ENCODE measurements around the gene BCAT1.
"Not testable (repeated sequence)": the region's sequence is repeated elsewhere in the genome, so short reads cannot be mapped to it uniquely, and the experiment has no call there.

BCAT1 gene

GRCh38 chr12:24937553-24938244 lies 11.2 kb downstream of the BCAT1 start:
- DNase-seq (ENCODE audit: low read depth) = no peak
- no peak overlapping the region for H3K4me3 ChIP-seq (ENCODE audit: low read length)
- no peak for TF ChIP-seq CTCF (conservative IDR thresholded peaks at IDR 0.05; ENCODE audit: low read length)

GRCh38 chr12:24933694-24934407 lies 15.1 kb downstream of the BCAT1 start:
- no peak overlapping the region for H3K4me3 ChIP-seq (ENCODE audit: low read length)
- no peak for TF ChIP-seq CTCF (conservative IDR thresholded peaks at IDR 0.05; ENCODE audit: low read length)
- DNase-seq (ENCODE audit: low read depth) = no peak

GRCh38 chr12:24931666-24932405 lies 17.1 kb downstream of the BCAT1 start:
- no peak for TF ChIP-seq CTCF (conservative IDR thresholded peaks at IDR 0.05; ENCODE audit: low read length)
- no peak for DNase-seq (ENCODE audit: low read depth)
- no peak overlapping the region for H3K4me3 ChIP-seq (ENCODE audit: low read length)

GRCh38 chr12:24929953-24930352 lies 18.9 kb downstream of the BCAT1 start:
- no peak overlapping the region for H3K4me3 ChIP-seq (ENCODE audit: low read length)
- no peak for TF ChIP-seq CTCF (conservative IDR thresholded peaks at IDR 0.05; ENCODE audit: low read length)
- DNase-seq (ENCODE audit: low read depth) = no peak

- DNase-seq (ENCODE audit: low read depth); H3K4me3 ChIP-seq (ENCODE audit: low read length): not testable (repeated sequence)
These were observed 20.2 kb downstream of the BCAT1 start for GRCh38 chr12:24928533-24929306.

- no peak for DNase-seq (ENCODE audit: low read depth)
- TF ChIP-seq CTCF (conservative IDR thresholded peaks at IDR 0.05; ENCODE audit: low read length) = no peak
These were observed 20.8 kb downstream of the BCAT1 start for GRCh38 chr12:24928131-24928530.

GRCh38 chr12:24926080-24926479 lies 22.8 kb downstream of the BCAT1 start:
- DNase-seq (ENCODE audit: low read depth); H3K4me3 ChIP-seq (ENCODE audit: low read length): not testable (repeated sequence)

More at GRCh38 chr12:24928131-24928530, 20.8 kb downstream of the BCAT1 start:
- no peak overlapping the region for H3K4me3 ChIP-seq (ENCODE audit: low read length)
